ENCODE measurements around the gene MAEA.

DNA sequence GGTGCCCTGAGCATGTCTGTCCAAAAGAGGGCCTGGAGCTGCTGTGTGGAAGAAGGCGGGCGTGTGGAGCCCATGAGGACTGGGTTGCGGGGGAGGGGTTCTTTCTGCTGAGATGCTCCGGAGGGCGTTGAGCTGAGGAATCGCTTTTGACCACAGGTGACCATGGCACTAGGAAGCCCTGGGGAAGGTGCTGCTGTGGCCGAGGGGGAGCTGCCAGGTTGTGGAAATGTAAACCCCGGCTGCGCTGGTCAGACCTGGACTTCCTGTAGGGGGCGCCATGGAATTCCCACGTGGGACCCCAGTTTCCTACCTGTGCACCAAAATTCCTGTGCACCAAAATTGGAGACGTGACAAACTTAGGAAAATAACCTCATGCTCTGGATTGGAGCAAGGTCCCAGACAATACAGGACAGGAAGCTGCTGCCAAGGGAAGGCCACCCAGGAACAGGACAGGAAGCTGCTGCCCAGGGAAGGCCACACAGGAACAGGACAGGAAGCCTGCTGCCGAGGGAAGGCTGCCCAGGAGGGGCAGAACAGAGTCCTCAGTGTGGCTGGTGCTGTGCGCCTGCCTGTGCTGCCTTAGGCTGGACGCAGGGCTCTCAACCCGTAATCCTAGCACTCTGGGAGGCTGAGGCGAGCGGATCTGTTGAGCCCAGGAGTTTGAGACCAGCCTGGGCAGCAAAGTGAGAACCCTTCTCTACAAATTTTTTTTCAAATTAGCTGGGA is 29.0 kb downstream of the MAEA start:
- no peak for TF ChIP-seq POLR2A (conservative IDR thresholded peaks at IDR 0.05)
- no peak for TF ChIP-seq SRF (CRISPR knock-in tag; IDR thresholded peaks at IDR 0.05)
- TF ChIP-seq SREBF1 (IDR thresholded peaks at IDR 0.05; ENCODE audit: borderline replicate concordance, low read depth, low read length), result no peak
- TF ChIP-seq ESRRA (IDR thresholded peaks at IDR 0.05; ENCODE audit: borderline replicate concordance, low read depth), result no peak
- no peak for TF ChIP-seq ZBTB11 (CRISPR knock-in tag; IDR thresholded peaks at IDR 0.05)
